ENCODE results near the gene PRKN. TPM values are rescaled to one million over a fixed set of nuclear protein-coding genes. Genes with fewer than 3 reads are reported as not detected.

Gene PRKN
- total RNA-seq, 1 donor from 2014 or later: 2.6 TPM

GRCh38 chr6:162262466-162263196, 464.9 kb downstream of the PRKN start:
- no peak for DNase-seq (ENCODE audit: low spot score in 2 of 2)
- Histone ChIP-seq H3K4me3 (no peak overlapping the region), H3K36me3 (peaks cover 0 to 3% of the 10 kb centered on the region in 2 donors), H3K27ac (no peak overlapping the region), H3K4me1 (no peaks in the 10 kb centered on the region), H3K27me3 (no peaks in the 10 kb centered on the region), H3K9me3 (no peaks in the 10 kb centered on the region)
- TF ChIP-seq CTCF (IDR thresholded peaks at IDR 0.05): no peak
- intact Hi-C loops (cut with DNase I): no loop called here

DNA sequence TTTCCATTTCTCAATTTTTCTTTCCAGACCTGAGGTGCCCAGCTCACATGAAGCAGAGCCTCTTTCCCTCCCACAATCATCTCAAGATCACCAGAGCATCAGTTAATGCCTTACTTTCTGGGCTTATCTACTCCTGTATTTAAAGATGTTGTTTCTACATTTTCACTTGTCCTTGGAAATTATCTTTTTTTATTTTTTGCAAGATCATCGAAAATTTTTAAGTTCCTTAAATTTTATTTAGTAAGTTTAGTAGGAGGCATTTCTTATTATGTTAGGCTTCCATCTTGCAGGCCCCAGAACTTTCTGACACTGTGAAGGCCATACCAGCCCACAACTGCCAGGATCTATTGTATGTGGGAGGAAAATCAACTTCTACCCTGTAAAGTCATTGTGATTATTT, 466.0 kb downstream of the PRKN start:
- H3K4me1 ChIP-seq: no peaks in the 10 kb centered on the region
- H3K4me3 ChIP-seq: no peak overlapping the region
- no peaks in the 10 kb centered on the region for H3K27me3 ChIP-seq
- H3K27ac ChIP-seq: no peak overlapping the region
- intact Hi-C loops (cut with DNase I): no loop called here
- no peak for DNase-seq (ENCODE audit: low spot score in 2 of 2)
- TF ChIP-seq CTCF (IDR thresholded peaks at IDR 0.05): no peak
- peaks cover 0 to 3% of the 10 kb centered on the region in 2 donors for H3K36me3 ChIP-seq
- H3K9me3 ChIP-seq: no peaks in the 10 kb centered on the region

DNA sequence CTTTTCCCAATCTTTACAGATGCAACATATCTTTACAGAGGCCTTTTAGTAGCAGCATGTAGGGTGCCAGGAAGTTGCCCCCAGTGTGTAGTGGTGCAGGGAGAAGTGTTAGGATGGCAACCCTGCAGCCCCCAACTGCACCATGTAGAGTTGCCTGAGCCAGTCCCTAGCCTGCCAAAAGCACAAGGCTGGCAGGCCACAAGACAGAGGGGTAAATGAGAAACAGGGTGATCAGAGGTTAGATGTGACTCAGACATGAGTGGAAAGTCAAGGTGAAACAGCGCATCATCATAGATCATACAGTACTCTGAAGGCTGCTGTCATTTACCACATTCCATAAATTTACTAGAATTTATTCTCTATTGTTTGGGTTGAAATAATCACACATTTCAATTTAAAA, 467.5 kb downstream of the PRKN start:
- intact Hi-C loops (cut with DNase I): no loop called here
- H3K9me3 ChIP-seq: no peaks in the 10 kb centered on the region
- peaks cover 0 to 3% of the 10 kb centered on the region in 2 donors for H3K36me3 ChIP-seq
- H3K4me3 ChIP-seq: no peak overlapping the region
- no peaks in the 10 kb centered on the region for H3K4me1 ChIP-seq
- TF ChIP-seq CTCF (IDR thresholded peaks at IDR 0.05): no peak
- DNase-seq (ENCODE audit: low spot score in 2 of 2): no peak
- no peaks in the 10 kb centered on the region for H3K27me3 ChIP-seq
- H3K27ac ChIP-seq: no peak overlapping the region

DNA sequence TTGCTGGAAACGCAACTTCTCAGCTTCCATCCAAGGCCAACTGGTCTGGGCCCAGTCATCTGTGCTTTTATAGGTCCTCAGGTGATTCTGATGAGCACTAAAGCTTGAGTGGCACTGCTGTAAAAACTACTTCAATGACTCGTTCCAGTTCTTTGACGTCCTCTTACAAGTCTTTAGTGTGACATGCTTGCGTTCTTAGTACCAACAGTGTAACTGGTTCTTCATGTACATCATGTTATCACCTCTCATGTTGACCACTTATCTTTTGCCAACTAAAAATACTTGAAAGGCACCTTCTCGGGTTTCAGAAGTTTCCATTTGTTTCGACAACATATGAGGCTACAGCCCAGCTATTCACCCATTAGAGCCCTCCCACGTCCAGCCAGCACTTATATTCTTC, 468.9 kb downstream of the PRKN start:
- Histone ChIP-seq H3K36me3 (peaks cover 0 to 3% of the 10 kb centered on the region in 2 donors), H3K27ac (no peak overlapping the region), H3K9me3 (no peaks in the 10 kb centered on the region), H3K27me3 (no peaks in the 10 kb centered on the region), H3K4me3 (no peak overlapping the region), H3K4me1 (no peaks in the 10 kb centered on the region)
- no peak for DNase-seq (ENCODE audit: low spot score in 2 of 2)
- no peak for TF ChIP-seq CTCF (IDR thresholded peaks at IDR 0.05)
- intact Hi-C loops (cut with DNase I): no loop called here

DNA sequence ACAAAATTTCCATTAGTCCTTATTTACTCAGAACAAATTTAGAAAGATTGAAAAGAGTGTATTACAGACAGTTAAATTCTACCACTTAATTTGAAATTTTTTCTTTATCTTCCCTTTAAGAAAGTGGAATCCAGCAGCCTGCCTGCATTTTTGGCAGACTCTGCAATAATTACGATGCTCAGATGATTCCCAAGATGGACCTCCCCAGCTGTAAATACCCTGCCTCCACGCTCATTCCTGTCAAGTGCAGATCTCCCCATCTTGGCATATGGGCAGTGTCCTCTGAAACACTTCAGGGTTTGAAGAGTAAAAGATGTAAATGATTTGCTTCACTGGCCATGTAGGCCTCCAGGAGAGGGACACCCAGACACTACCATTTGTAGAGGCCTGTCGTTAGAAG, 471.2 kb downstream of the PRKN start:
- H3K27me3 ChIP-seq: no peaks in the 10 kb centered on the region
- no peak for TF ChIP-seq CTCF (IDR thresholded peaks at IDR 0.05)
- intact Hi-C loops (cut with DNase I): no loop called here
- no peak for DNase-seq (ENCODE audit: low spot score in 2 of 2)
- no peaks in the 10 kb centered on the region for H3K9me3 ChIP-seq
- H3K4me1 ChIP-seq: no peaks in the 10 kb centered on the region
- H3K27ac ChIP-seq: no peak overlapping the region
- H3K36me3 ChIP-seq: no peaks in the 10 kb centered on the region
- H3K4me3 ChIP-seq: no peak overlapping the region

GRCh38 chr6:162251257-162251656, 476.3 kb downstream of the PRKN start:
- H3K4me3 ChIP-seq: no peak overlapping the region
- no peaks in the 10 kb centered on the region for H3K27me3 ChIP-seq
- TF ChIP-seq CTCF (IDR thresholded peaks at IDR 0.05): no peak
- H3K27ac ChIP-seq: no peak overlapping the region
- no peaks in the 10 kb centered on the region for H3K36me3 ChIP-seq
- intact Hi-C loops (cut with DNase I): no loop called here
- H3K9me3 ChIP-seq: no peaks in the 10 kb centered on the region
- DNase-seq (ENCODE audit: low spot score in 2 of 2): no peak
- H3K4me1 ChIP-seq: no peaks in the 10 kb centered on the region
